NCI-H510A (cell line): ENCODE data around the gene SP9.
"Not testable (repeated sequence)": the region's sequence is repeated elsewhere in the genome, so short reads cannot be mapped to it uniquely, and the experiment has no call there.

Experiments
- DNase-seq: peaks from one replicate; lab custom pipeline; 2025; lab: John Stamatoyannopoulos, UW

The SP9 gene

GRCh38 chr2:174344716-174345461 is 10.1 kb downstream of the SP9 start:
- no peak for DNase-seq

DNA sequence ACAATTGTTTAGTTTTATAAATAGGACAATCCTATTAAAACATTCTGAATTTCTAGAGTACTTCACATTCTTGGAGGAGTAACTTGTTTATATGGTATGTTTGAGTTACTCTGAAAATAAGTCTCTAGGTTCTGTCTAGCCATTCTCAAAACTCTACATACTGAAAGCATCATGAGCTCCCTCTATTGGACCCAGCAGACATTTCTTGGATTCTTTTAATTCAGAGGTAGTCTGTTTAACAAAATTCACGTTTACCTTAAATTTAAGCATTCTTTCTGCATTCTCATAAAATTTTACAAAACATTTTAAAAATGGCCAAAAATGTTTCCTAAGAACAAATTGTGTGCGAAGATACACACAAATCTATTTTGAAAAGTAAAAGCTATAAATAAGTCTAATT is 15.3 kb downstream of the SP9 start:
- DNase-seq, result no peak

GRCh38 chr2:174350593-174351181 is 15.9 kb downstream of the SP9 start:
- DNase-seq, result no peak

GRCh38 chr2:174353004-174353403 is 18.2 kb downstream of the SP9 start:
- no peak for DNase-seq

GRCh38 chr2:174356347-174356746 is 21.6 kb downstream of the SP9 start:
- DNase-seq, result no peak

- not testable (repeated sequence) for DNase-seq
Observed at GRCh38 chr2:174359663-174360062, 24.9 kb downstream of the SP9 start.

GRCh38 chr2:174362949-174363348 is 28.2 kb downstream of the SP9 start:
- DNase-seq, result no peak

- DNase-seq, result not testable (repeated sequence)
Observed at GRCh38 chr2:174363492-174364225, 28.9 kb downstream of the SP9 start.

DNA sequence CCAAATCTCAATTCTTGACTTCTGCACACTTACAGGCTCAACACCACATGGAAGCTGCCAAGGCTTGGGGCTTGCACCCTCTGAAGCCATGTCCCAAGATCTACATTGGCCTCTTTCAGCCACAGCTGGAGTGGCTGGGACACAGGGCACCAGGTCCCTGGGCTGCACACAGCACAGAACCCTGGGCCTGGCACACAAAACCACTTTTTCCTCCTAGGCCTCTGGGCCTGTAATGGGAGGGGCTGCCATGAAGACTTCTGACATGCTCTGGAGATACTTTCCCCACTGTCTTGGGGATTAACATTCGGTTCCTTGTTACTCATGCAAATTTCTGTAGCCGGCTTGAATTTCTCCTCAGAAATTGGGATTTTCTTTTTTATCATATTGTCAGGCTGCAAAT is 29.9 kb downstream of the SP9 start:
- no peak for DNase-seq

GRCh38 chr2:174365571-174365970 is 30.8 kb downstream of the SP9 start:
- DNase-seq, result no peak

DNA sequence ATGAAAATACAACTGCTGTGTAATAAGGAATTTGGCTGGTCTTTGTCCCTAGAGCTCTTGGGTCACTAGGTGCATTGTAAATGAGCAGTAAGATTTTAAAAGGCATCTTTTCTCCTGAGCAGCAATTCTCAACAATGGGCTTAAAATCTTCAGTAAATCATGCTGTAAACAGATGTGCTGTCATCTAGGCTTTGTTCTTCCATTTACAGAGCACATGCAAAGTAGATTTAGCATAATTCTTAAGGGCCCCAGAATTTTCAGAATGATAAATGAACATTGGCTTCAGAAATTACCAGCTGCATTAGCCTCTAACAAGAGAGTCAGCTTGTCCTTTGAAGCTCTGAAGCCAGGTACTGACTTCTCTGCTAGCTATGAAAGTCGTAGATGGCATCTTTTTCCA is 33.9 kb downstream of the SP9 start:
- no peak for DNase-seq

DNA sequence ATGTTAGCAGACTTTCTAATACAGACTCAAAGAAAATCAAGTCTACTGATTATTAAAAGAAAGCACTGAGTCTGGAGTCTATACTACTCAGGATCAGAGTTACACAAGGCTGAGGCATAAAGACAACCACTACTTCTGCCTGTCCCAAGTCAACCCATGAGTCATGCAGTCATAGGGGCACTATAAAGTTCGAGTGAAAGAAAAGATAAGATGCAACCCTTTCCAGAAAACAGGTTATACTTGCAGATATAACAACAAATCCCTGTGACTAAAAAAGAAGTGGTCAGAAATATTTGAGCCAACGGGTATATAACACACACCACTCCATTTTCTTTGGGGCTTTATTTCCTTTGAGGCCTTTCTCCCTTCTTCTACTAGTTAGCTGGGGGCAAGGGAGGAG is 42.2 kb downstream of the SP9 start:
- no peak for DNase-seq

DNA sequence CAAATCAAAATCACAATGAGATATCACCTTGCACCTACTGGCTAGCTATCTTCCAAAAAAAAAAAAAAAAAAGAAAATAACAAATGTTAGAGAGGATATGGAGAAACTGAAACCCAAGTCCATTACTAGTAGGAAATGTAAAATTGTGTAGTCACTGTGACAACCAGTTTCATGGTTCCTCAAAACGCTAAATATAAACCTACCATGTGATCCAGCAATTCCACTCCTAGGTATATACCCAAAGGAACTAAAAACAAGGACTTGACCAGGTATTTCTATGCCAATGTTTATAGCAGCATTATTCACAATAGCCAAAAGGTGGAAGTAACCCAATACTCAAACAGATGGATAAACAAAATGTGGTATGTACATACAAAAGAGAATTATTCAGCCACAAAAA is 49.0 kb downstream of the SP9 start:
- DNase-seq, result no peak

DNA sequence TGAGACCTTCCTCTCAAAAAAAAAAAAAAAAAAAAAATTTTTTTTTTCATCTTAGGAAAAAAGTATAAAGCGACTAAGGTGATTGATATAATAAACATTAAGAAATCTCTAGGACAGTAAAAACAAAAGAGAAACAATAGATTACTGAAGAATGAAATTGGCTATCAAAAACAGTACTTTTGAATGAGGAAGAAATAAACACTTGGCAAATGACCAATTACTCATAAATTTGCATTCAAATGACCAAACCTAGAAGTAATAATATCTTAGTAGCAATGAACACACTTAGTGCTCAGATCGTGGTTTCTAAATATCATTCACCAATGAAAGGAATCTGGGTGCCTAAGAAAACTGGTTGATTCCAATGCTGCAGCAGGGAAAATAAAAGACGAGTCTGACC is 50.4 kb downstream of the SP9 start:
- no peak for DNase-seq
